MM.1S (cell line): Measurements from ENCODE around the gene PTP4A2.
"Not testable (repeated sequence)": the region's sequence is repeated elsewhere in the genome, so short reads cannot be mapped to it uniquely, and the experiment has no call there.

Experiments
- EZH2phosphoT487 ChIP-seq: fragments of 300-600 bp; sonication (generic); IDR thresholded peaks from 2 replicates; pipeline ENCODE4 v1.6.1; 2018; ENCODE audit warnings: antibody characterized with exemption, low read length
- TF ChIP-seq, protein P1 (sequence below): fragments of 300-600 bp; sonication (generic); IDR thresholded peaks from 2 replicates; pipeline ENCODE4 v1.5.1; 2016; ENCODE audit warnings: antibody characterized with exemption, low read length, mixed read lengths

DNA sequence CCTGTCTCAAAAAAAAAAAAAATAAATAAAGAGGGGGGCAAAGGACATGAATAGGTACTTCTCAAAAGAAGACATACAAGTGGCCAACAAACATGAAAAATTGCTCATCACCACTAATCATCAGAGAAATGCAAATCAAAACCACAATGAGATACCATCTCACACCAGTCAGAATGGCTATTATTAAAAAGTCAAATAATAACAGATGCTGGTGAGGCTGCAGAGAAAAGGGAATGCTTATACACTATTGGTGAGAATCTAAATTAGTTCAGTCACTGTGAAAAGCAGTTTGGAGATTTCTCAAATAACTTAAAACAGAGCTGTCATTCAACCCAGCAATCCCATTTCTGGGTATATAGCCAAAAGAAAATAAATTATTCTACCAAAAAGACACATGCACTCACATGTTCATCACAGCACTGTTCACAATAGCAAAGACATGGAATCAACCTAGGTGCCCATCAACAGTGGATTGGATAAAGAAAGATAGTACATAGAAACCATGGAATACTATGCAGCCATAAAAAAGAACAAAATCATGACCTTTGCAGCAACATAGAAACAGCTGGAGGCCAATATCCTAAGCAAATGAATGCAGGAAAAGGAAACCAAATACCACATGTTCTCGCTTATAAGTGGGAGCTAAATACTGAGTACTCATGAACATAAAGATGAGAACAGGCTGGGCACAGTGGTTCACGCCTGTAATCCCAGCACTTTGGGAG, 42.5 kb downstream of the PTP4A2 start:
- TF ChIP-seq, protein P1, sequence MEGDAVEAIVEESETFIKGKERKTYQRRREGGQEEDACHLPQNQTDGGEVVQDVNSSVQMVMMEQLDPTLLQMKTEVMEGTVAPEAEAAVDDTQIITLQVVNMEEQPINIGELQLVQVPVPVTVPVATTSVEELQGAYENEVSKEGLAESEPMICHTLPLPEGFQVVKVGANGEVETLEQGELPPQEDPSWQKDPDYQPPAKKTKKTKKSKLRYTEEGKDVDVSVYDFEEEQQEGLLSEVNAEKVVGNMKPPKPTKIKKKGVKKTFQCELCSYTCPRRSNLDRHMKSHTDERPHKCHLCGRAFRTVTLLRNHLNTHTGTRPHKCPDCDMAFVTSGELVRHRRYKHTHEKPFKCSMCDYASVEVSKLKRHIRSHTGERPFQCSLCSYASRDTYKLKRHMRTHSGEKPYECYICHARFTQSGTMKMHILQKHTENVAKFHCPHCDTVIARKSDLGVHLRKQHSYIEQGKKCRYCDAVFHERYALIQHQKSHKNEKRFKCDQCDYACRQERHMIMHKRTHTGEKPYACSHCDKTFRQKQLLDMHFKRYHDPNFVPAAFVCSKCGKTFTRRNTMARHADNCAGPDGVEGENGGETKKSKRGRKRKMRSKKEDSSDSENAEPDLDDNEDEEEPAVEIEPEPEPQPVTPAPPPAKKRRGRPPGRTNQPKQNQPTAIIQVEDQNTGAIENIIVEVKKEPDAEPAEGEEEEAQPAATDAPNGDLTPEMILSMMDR: not testable (repeated sequence)
- not testable (repeated sequence) for TF ChIP-seq EZH2phosphoT487
